K562 (cell line): ENCODE measurements around the gene SRF. TPM values are rescaled to one million over a fixed set of nuclear protein-coding genes. Genes with fewer than 3 reads are reported as not detected.

Experiments used
- CHD2 ChIP-seq: IDR thresholded peaks from 2 replicates; pipeline ENCODE4 v1.6.1; 2011; ENCODE audit warnings: low read depth, low read length
- CREM ChIP-seq: IDR thresholded peaks from 2 replicates; pipeline ENCODE4 v1.6.1; 2014; ENCODE audit warnings: antibody characterized with exemption, low read depth
- CXXC5 ChIP-seq: fragments of 250-450 bp; sonication (Bioruptor Pico); IDR thresholded peaks from 2 replicates; pipeline ENCODE4 v1.8.0; 2022; ENCODE audit warnings: inconsistent platforms, mild to moderate bottlenecking, moderate library complexity
- ETV5 ChIP-seq: sonication (generic); formaldehyde crosslinking; IDR thresholded peaks from 2 replicates; pipeline ENCODE4 v1.4.0; 2020; ENCODE audit warnings: low read depth, mild to moderate bottlenecking, missing genetic modification reagents
- HIVEP1 ChIP-seq: fragments of 250-450 bp; sonication (Bioruptor Pico); IDR thresholded peaks from 2 replicates; pipeline ENCODE4 v1.4.0; 2020; ENCODE audit warnings: mild to moderate bottlenecking
- MAZ ChIP-seq, 2 experiments: fragments of 450-650 bp in 1 of 2; sonication (generic) in 1 of 2; formaldehyde crosslinking; IDR thresholded peaks in 1 of 2; conservative IDR thresholded peaks in 1 of 2; 2 replicates each; pipeline versions ENCODE4 v1.4.0 to v1.5.0; 2020; ENCODE audit warnings: mild to moderate bottlenecking in 1 of 2, missing genetic modification reagents in 1 of 2
- NFYB ChIP-seq: IDR thresholded peaks from 2 replicates; pipeline ENCODE4 v1.6.1; 2011; ENCODE audit warnings: mild to moderate bottlenecking, moderate library complexity; ENCODE audit not compliant: insufficient read length; ENCODE audit errors: extremely low read depth
- RHOXF2B ChIP-seq: fragments of 250-450 bp; sonication (Bioruptor Pico); conservative IDR thresholded peaks from 2 replicates; pipeline ENCODE4 v1.5.1; 2021
- RUNX1 ChIP-seq: sonication (generic); IDR thresholded peaks from 2 replicates; pipeline ENCODE4 v1.6.1; 2016; ENCODE audit warnings: antibody characterized with exemption, low read depth
- SNIP1 ChIP-seq: fragments of 450-650 bp; IDR thresholded peaks from 2 replicates; pipeline ENCODE4 v1.7.1; 2017; ENCODE audit warnings: low read depth, mild to moderate bottlenecking
- SP1 ChIP-seq: sonication (generic); formaldehyde crosslinking; IDR thresholded peaks from 2 replicates; pipeline ENCODE4 v1.8.1; 2022; ENCODE audit warnings: mild to moderate bottlenecking, missing genetic modification reagents
- SUPT5H ChIP-seq: fragments of 450-650 bp; IDR thresholded peaks from 2 replicates; pipeline ENCODE4 v1.6.1; 2016
- TAF1 ChIP-seq: IDR thresholded peaks from 2 replicates; pipeline ENCODE4 v1.6.1; 2011; ENCODE audit warnings: mild to moderate bottlenecking, low read length, moderate library complexity; ENCODE audit not compliant: insufficient read depth, control insufficient read depth, severe bottlenecking; ENCODE audit errors: extremely low read depth
- TFE3 ChIP-seq: fragments of 450-650 bp; formaldehyde crosslinking; IDR thresholded peaks from 2 replicates; pipeline ENCODE4 v1.4.0; 2020; ENCODE audit warnings: mild to moderate bottlenecking, mixed read lengths
- ZFP1 ChIP-seq: fragments of 450-650 bp; formaldehyde crosslinking; IDR thresholded peaks from 2 replicates; pipeline ENCODE4 v1.4.0; 2020; ENCODE audit warnings: mild to moderate bottlenecking, mixed read lengths
- ZKSCAN1 ChIP-seq: fragments of 150-350 bp; IDR thresholded peaks from 2 replicates; pipeline ENCODE4 v1.6.1; 2016; ENCODE audit warnings: low read depth, low read length
- polyA plus RNA-seq, 8 experiments: library from polyadenylated mRNA; depleted of rRNA in 4 of 8; stranded (reverse) in 5 of 8; unstranded in 3 of 8; fragments of >200 nt; fragmentation: Nextera tagmentation in 2 of 8; fragmentation: Illumina TruSeq in 1 of 8; extraction: Ambion mirVana in 2 of 8; extraction: Trizol in 1 of 8; gene quantifications; 2 replicates each; pipeline versions ENCODE4 v1.2.1 to v1.2.3, GENCODE V29; 2011 to 2014; ENCODE audit warnings: inconsistent platforms in 1 of 8, missing spikeins in 1 of 8
- total RNA-seq, 7 experiments: library from RNA; depleted of rRNA in 6 of 7; stranded (reverse); fragments of >200 nt in 6 of 7; fragmentation: Illumina TruSeq in 2 of 7; extraction: Trizol in 2 of 7; gene quantifications; 2 replicates each; pipeline versions ENCODE4 v1.2.1 to v1.2.3, GENCODE V29; 2011 to 2021; ENCODE audit warnings: low replicate concordance in 1 of 7
- TF ChIP-seq, protein P1 (sequence below), 2 experiments: IDR thresholded peaks; 2 replicates each; pipeline ENCODE4 v1.6.1; 2011; ENCODE audit warnings: borderline replicate concordance in 1 of 2, control low read depth in 1 of 2, low read depth in 1 of 2, low read length in 1 of 2, mild to moderate bottlenecking in 1 of 2, mixed read lengths in 1 of 2, moderate library complexity in 1 of 2; ENCODE audit not compliant: insufficient read depth in 1 of 2, insufficient read length in 1 of 2, poor library complexity in 1 of 2, severe bottlenecking in 1 of 2; ENCODE audit errors: extremely low read depth in 1 of 2

SRF gene
- total and polyA plus RNA-seq, 9 of the 15 experiments (the other 6 are each of a cell fraction or from before 2014, with no cell fraction given): 2.5 to 37.0 (median 24.6) TPM

GRCh38 chr6:43143235-43144128, 27.6 kb upstream of the SRF start (continued):
- TF ChIP-seq, protein P1, sequence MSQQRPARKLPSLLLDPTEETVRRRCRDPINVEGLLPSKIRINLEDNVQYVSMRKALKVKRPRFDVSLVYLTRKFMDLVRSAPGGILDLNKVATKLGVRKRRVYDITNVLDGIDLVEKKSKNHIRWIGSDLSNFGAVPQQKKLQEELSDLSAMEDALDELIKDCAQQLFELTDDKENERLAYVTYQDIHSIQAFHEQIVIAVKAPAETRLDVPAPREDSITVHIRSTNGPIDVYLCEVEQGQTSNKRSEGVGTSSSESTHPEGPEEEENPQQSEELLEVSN (IDR thresholded peaks at IDR 0.05; ENCODE audit: borderline replicate concordance in 1 of 2, extremely low read depth in 1 of 2, insufficient read depth in 1 of 2, insufficient read length in 1 of 2, low read depth in 1 of 2, low read length in 1 of 2, poor library complexity in 1 of 2, severe bottlenecking in 1 of 2): peak in 1 of 2 experiments; percentile 15
- TF ChIP-seq ETV5 (peak; percentile 85), TAF1 (no peak), ZFP1 (CRISPR knock-in tag) (no peak), SP1 (CRISPR knock-in tag) (peak; percentile 84), SUPT5H (no peak), TFE3 (CRISPR knock-in tag) (no peak), CREM (peak; percentile 38; the same call in 1 of the 2 replicates), NFYB (no peak), MAZ (CRISPR knock-in tag; conservative IDR thresholded peaks at IDR 0.05 in 1 of 2, IDR thresholded peaks at IDR 0.05 in 1 of 2) (peak; percentile 70 to 97), CXXC5 (CRISPR knock-in tag) (peak; percentile 54; the same call in 1 of the 2 replicates), HIVEP1 (CRISPR knock-in tag) (no peak), CHD2 (no peak), RUNX1 (no peak), SNIP1 (no peak), ZKSCAN1 (peak; percentile 24; the same call in 1 of the 2 replicates), RHOXF2B (CRISPR knock-in tag) (no peak)
